NCI-H1436 (cell line): ENCODE results near the gene ZBTB8OS.
"Not testable (repeated sequence)": the region's sequence is repeated elsewhere in the genome, so short reads cannot be mapped to it uniquely, and the experiment has no call there.

Experiments used
- DNase-seq: peaks from one replicate; lab custom pipeline; 2025; lab: John Stamatoyannopoulos, UW

Gene ZBTB8OS

GRCh38 chr1:32650248-32650751 lies at the start of gene ZBTB8OS:
ZBTB8OS (minus strand) TSS chr1:32650550; CDS start chr1:32650529, 21 bp downstream.
- peak; percentile 90 for DNase-seq

- DNase-seq: not testable (repeated sequence)
Measured at GRCh38 chr1:32696996-32697395, 46.6 kb upstream of the ZBTB8OS start.

GRCh38 chr1:32696041-32696440 lies 45.7 kb upstream of the ZBTB8OS start:
- DNase-seq: no peak

GRCh38 chr1:32695098-32695904 lies 45.0 kb upstream of the ZBTB8OS start:
- DNase-seq: no peak

- DNase-seq: no peak
Measured at GRCh38 chr1:32693455-32694174, 43.3 kb upstream of the ZBTB8OS start.

- no peak for DNase-seq
Measured at GRCh38 chr1:32686387-32686786, 36.0 kb upstream of the ZBTB8OS start.

- DNase-seq: no peak
Measured at GRCh38 chr1:32685498-32685897, 35.1 kb upstream of the ZBTB8OS start.

GRCh38 chr1:32684167-32684811 lies 33.9 kb upstream of the ZBTB8OS start:
- no peak for DNase-seq

- no peak for DNase-seq
Measured at GRCh38 chr1:32683397-32683796, 33.0 kb upstream of the ZBTB8OS start.

GRCh38 chr1:32681999-32682398 lies 31.6 kb upstream of the ZBTB8OS start:
- DNase-seq: no peak

- no peak for DNase-seq
Measured at GRCh38 chr1:32681509-32681908, 31.2 kb upstream of the ZBTB8OS start.

- DNase-seq: no peak
Measured at GRCh38 chr1:32680642-32681041, 30.3 kb upstream of the ZBTB8OS start.

- not testable (repeated sequence) for DNase-seq
Measured at GRCh38 chr1:32679993-32680392, 29.6 kb upstream of the ZBTB8OS start.

- no peak for DNase-seq
Measured at GRCh38 chr1:32676945-32677344, 26.6 kb upstream of the ZBTB8OS start.

GRCh38 chr1:32668716-32669115 lies 18.4 kb upstream of the ZBTB8OS start:
- not testable (repeated sequence) for DNase-seq

GRCh38 chr1:32666901-32667566 lies 16.7 kb upstream of the ZBTB8OS start:
- DNase-seq: no peak

GRCh38 chr1:32665915-32666314 lies 15.6 kb upstream of the ZBTB8OS start:
- no peak for DNase-seq

GRCh38 chr1:32659581-32659980 lies 9.2 kb upstream of the ZBTB8OS start:
- DNase-seq: no peak

- DNase-seq: no peak
Measured at GRCh38 chr1:32652244-32652962, 2.1 kb upstream of the ZBTB8OS start.

- DNase-seq: peak; percentile 37
Measured at GRCh38 chr1:32651461-32652073, 1.2 kb upstream of the ZBTB8OS start.
